Stimulated activated CD8-positive, alpha-beta memory T cell treated with anti-CD3 and anti-CD28 coated beads, Interleukin-2, amount 100 ng/mL, for 48 hours (primary cell): Measurements from ENCODE around the gene ATRNL1.

Experiments
- DNase-seq, 2 donors: peaks; one replicate each; pipeline ENCODE4 v3.0.0-alpha.2; 2020; ENCODE audit warnings: low read depth in 2 of 2

The ATRNL1 gene

GRCh38 chr10:115902596-115902995 lies 809.4 kb downstream of the ATRNL1 start:
- DNase-seq = no peak

- DNase-seq = no peak
Observed at GRCh38 chr10:115903207-115903606, 810.0 kb downstream of the ATRNL1 start.

- no peak for DNase-seq
Observed at GRCh38 chr10:115903845-115904244, 810.7 kb downstream of the ATRNL1 start.

- no peak for DNase-seq
Observed at GRCh38 chr10:115909037-115909436, 815.9 kb downstream of the ATRNL1 start.

- no peak for DNase-seq
Observed at GRCh38 chr10:115909962-115910731, 817.0 kb downstream of the ATRNL1 start.

GRCh38 chr10:115914475-115914874 lies 821.3 kb downstream of the ATRNL1 start:
- DNase-seq = no peak

GRCh38 chr10:115915429-115915828 lies 822.3 kb downstream of the ATRNL1 start:
- no peak for DNase-seq

- DNase-seq = no peak
Observed at GRCh38 chr10:115918812-115919211, 825.6 kb downstream of the ATRNL1 start.

GRCh38 chr10:115921795-115922194 lies 828.6 kb downstream of the ATRNL1 start:
- DNase-seq = no peak

GRCh38 chr10:115931309-115931708 lies 838.1 kb downstream of the ATRNL1 start:
- DNase-seq = no peak

GRCh38 chr10:115932099-115932498 lies 838.9 kb downstream of the ATRNL1 start:
- DNase-seq = no peak

- DNase-seq = no peak
Observed at GRCh38 chr10:115933098-115933497, 839.9 kb downstream of the ATRNL1 start.

GRCh38 chr10:115935731-115936130 lies 842.6 kb downstream of the ATRNL1 start:
- DNase-seq = no peak

GRCh38 chr10:115936926-115937767 lies 844.0 kb downstream of the ATRNL1 start:
- DNase-seq = no peak

- DNase-seq = no peak
Observed at GRCh38 chr10:115937768-115938056, 844.5 kb downstream of the ATRNL1 start.

- no peak for DNase-seq
Observed at GRCh38 chr10:115939101-115939854, 846.1 kb downstream of the ATRNL1 start.

- no peak for DNase-seq
Observed at GRCh38 chr10:115941361-115941771, 848.2 kb downstream of the ATRNL1 start.

GRCh38 chr10:115942101-115942500 lies 848.9 kb downstream of the ATRNL1 start:
- DNase-seq = no peak

- DNase-seq = no peak
Observed at GRCh38 chr10:115944538-115944937, 851.4 kb downstream of the ATRNL1 start.

- no peak for DNase-seq
Observed at GRCh38 chr10:115945701-115946445, 852.7 kb downstream of the ATRNL1 start.

- DNase-seq = no peak
Observed at GRCh38 chr10:115947104-115947503, 853.9 kb downstream of the ATRNL1 start.

- DNase-seq = no peak
Observed at GRCh38 chr10:115948465-115948864, 855.3 kb downstream of the ATRNL1 start.
